Tibial nerve (tissue), 3 donors: Measurements from ENCODE around the gene CCNY.
"Not testable (repeated sequence)": the region's sequence is repeated elsewhere in the genome, so short reads cannot be mapped to it uniquely, and the experiment has no call there.

Experiments
- CTCF ChIP-seq, 5 experiments: fragments of 200-600 bp in 3 of 5; fragments of 450-650 bp in 2 of 5; sonication (generic) in 3 of 5; IDR thresholded peaks; one replicate each; pipeline ENCODE4 v1.5.1; 2016 to 2019; ENCODE audit warnings: antibody characterized with exemption in 5 of 5, mild to moderate bottlenecking in 3 of 5, moderate library complexity in 2 of 5
- POLR2A ChIP-seq, 2 donors: fragments of 450-650 bp; IDR thresholded peaks; one replicate each; pipeline ENCODE4 v1.6.1; 2017; ENCODE audit warnings: antibody characterized with exemption in 2 of 2, mild to moderate bottlenecking in 2 of 2, moderate library complexity in 2 of 2

GRCh38 chr10:35418580-35418979 lies 82.3 kb downstream of the CCNY start:
- TF ChIP-seq CTCF, POLR2A (IDR thresholded peaks at IDR 0.05): not testable (repeated sequence)
